ENCODE data around the gene JAKMIP1.

The JAKMIP1 gene

DNA sequence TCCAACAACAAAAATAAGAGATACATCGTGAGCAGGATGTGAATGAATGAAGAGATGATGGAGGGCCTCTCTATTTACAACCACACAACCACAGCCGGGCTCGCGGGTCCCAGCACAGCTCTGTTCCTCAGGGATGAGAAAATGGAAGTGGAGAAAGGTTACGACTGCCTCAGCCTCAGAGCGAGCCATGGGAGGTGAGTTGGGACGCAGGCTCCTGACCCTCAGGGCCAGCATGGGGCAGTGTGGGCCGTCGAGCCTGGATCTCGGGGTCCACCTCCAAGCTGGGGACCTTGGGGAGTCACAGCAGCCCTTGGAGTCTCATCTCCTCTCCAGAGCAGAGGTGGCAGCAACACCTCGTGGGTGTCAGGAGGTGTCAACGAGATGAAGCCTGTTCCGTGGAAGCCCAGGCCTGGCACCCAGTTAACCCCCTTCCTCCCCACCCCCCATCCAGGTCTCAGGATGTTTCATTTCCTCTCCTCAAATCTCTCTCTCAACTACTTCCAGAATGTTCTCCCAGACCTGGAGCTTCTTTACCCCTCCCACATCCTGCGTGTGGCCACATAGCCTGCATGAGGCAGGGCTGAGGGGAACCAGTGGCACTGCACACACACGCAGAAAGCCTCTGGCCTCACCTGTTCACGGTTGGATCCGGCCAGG, 208.1 kb downstream of the JAKMIP1 start:
- no peak for DNase-seq (ENCODE audit: low spot score)

DNA sequence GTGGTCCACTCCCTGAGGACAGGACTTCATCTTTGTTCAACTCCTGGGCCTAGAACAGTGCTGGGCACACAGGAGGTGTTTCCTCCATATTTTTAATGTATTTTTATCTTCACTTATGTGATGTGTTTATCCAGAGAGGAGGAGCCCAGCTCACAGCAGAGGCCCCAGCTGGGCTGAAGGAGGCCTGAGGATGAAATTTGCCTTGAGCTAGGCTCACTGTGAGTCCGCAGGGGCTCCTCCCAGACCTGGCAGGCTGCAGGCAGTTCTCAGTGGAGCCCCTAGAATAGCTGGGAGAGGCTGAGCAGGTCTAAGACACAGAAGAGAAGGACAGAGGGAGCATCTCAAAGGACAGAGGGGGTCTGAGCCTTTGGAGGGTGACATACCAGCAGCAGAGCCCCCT, 208.9 kb downstream of the JAKMIP1 start:
- DNase-seq (ENCODE audit: low spot score): no peak

GRCh38 chr4:5990446-5991160, 209.7 kb downstream of the JAKMIP1 start:
- DNase-seq (ENCODE audit: low spot score): no peak

DNA sequence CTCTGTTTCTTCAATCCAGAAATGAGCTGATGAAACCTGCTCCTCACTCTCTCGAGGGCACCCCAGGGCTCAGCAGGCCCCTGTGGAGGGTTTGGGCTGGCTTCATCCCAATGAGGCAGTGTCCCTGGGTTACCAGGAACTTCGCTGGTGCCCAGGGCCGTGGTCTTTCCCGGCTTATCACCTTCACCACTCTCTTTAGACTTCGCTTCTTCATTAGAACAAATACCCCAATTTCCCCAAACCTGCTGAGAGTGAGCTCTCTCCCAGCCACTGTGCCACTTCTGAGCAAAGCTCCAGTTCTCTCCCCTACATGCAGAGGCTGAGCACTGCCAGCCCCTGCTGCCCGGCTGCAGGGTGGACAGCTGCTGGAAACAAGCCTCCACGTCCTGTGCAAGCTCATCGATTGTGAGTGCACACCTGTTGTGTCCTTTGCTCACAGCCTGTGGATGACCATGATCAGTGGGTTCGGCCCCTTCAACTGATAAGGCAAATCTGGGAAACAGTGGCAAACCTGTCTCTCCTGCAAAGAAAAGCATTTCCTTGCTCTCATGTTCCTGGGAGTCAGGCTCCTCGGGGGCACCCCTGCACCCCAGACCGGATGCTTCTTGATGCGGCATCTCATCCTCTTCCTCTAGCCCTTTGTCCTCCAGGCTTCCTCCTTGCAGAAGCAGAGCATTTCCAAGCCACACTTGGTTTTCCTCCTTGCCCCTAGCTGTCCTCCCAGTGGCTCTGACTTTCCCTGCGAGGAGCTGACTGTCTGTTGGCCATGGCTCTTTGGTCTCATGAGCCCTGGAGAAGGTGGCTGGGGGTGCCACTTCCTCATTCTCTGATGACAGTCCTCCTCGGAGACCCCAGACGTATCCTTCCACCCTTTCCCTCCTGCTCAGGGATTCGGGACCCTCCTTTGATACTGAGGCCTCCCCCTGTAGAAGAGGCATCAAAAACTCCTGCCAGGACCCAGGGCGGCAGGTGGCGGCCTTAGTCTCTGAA, 210.8 kb downstream of the JAKMIP1 start:
- DNase-seq (ENCODE audit: low spot score): no peak

DNA sequence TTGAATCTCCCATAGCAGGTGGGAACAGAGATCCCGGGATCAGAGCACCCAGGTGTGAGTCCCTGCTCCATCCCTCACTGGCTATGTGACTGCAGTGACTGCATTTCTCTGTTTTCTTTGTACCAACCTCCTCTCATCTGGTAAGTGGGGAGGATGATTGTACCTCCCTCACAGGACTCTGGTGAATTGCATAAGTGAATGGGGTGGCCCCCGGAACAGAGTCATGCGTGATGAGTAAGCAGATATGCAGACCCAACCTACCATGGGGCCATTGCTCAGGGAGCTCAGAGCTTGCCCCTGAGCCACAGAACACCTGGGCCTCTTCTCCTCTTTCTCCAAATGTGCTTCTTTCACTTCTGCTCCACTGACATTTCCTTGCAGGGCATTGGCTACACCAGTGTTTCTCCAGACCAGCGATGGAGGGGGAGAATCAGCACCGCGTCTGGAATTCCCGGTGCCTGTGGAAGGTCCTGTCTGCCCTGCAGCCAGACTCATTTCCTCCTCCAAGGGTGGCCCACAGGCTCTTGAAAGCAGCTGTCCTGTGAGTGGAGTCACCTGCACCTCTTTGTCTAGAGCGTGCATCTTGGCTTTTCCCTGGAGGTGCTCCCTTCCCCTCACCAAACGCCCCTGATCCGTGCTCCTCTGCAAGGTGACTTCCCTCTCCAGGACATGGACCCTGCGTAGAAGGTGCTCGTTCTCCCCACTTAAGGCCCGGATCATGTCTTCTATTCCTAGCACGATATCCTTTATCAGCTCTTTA, 212.1 kb downstream of the JAKMIP1 start:
- no peak for DNase-seq (ENCODE audit: low spot score)

DNA sequence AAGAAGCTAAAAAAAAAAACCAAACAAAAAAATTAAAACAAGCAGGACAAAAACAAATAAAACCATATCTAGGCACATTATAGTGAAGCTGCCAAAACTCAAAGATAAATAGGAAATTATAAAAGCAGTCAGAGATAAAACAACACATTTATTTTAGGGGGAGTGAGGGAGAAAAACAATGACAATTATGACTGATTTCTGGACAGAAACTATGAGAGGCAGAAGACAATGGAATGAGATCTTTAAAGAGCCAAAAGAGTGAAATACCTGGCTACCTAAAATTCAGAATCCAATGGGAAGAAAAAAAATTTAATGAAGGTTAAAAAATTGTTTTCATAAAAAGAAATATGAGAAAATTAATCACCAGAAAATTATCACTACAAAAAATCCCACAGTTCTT, 215.5 kb downstream of the JAKMIP1 start:
- DNase-seq (ENCODE audit: low spot score): no peak

- DNase-seq (ENCODE audit: low spot score): no peak
These were observed 218.0 kb downstream of the JAKMIP1 start for GRCh38 chr4:5982156-5982973.

- no peak for DNase-seq (ENCODE audit: low spot score)
These were observed 219.8 kb downstream of the JAKMIP1 start for GRCh38 chr4:5980436-5981155.

GRCh38 chr4:5979981-5980380, 220.4 kb downstream of the JAKMIP1 start:
- DNase-seq (ENCODE audit: low spot score): no peak

- no peak for DNase-seq (ENCODE audit: low spot score)
These were observed 223.4 kb downstream of the JAKMIP1 start for GRCh38 chr4:5976921-5977320.

DNA sequence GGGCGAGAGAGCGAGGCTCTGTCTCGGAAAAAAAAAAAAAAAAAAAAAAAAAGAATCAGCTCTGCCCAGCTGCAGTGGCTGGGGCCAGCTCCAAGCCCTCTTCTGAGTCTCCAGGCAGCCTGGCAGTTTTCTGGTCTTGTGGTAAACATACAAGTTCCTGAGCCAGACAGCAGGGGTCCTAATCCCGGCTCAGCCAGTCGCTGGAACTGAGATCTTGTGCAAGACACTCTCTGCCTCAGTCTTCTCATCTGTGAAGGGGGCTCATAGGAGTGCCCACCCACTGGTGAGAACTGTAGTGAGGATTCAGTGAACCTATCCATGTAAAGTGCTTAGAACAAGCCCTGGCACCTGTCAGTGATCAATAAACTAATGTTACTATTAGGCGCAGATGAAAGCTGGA, 223.9 kb downstream of the JAKMIP1 start:
- no peak for DNase-seq (ENCODE audit: low spot score)
